Measurements from ENCODE around the gene MIOX. TPM values are rescaled to one million over a fixed set of nuclear protein-coding genes. Genes with fewer than 3 reads are reported as not detected.

Gene MIOX
- total and polyA plus RNA-seq, 10 of the 15 experiments (the other 5 are each of a cell fraction or from before 2014, with no cell fraction given), result 0.10 to 0.31 TPM; not detected in 8

DNA sequence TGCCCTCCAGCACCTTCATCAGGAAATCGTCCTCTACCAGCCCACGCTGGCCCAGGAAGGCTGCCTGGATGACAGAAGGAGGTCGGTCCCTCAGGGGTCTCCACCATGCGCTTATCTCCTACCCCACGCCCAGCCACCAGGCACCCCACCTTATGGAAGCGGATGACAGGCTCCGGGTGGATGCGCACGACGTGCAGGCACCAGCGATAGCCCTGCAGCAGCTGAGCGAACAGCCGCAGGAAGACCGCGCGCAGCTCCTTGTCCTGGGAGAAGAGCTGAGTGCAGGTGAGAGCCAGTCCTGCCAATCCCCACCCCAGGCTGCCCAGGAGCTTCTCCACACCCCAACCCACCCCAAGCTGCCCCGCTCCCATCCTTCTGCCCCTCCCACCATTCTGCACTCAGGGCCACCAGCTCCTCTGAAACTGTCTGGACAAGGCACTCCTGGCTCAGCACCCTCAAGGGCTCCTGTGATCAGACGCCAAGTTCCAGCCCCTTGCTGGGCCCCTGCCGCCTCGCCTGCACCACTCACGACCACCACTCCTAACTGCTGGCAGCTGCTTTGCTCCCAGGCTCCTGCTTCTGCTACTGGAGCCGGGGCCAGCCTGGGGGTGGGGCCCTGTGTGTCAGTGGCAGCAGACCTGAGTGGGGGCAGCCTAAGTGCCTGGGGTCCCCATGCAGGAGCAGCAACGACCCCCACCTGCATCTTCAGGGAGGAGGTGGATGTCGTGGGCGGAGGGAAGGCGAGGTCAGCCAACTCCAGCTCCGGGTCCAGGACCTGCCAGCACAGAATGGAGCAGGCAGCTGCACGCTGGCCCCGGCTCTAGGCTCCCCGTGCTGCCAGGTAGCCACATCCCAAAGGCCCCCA lies 21.4 kb upstream of the MIOX start (continued):
- TF ChIP-seq, protein P1, sequence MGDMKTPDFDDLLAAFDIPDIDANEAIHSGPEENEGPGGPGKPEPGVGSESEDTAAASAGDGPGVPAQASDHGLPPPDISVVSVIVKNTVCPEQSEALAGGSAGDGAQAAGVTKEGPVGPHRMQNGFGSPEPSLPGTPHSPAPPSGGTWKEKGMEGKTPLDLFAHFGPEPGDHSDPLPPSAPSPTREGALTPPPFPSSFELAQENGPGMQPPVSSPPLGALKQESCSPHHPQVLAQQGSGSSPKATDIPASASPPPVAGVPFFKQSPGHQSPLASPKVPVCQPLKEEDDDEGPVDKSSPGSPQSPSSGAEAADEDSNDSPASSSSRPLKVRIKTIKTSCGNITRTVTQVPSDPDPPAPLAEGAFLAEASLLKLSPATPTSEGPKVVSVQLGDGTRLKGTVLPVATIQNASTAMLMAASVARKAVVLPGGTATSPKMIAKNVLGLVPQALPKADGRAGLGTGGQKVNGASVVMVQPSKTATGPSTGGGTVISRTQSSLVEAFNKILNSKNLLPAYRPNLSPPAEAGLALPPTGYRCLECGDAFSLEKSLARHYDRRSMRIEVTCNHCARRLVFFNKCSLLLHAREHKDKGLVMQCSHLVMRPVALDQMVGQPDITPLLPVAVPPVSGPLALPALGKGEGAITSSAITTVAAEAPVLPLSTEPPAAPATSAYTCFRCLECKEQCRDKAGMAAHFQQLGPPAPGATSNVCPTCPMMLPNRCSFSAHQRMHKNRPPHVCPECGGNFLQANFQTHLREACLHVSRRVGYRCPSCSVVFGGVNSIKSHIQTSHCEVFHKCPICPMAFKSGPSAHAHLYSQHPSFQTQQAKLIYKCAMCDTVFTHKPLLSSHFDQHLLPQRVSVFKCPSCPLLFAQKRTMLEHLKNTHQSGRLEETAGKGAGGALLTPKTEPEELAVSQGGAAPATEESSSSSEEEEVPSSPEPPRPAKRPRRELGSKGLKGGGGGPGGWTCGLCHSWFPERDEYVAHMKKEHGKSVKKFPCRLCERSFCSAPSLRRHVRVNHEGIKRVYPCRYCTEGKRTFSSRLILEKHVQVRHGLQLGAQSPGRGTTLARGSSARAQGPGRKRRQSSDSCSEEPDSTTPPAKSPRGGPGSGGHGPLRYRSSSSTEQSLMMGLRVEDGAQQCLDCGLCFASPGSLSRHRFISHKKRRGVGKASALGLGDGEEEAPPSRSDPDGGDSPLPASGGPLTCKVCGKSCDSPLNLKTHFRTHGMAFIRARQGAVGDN (IDR thresholded peaks at IDR 0.05), result no peak
- TF ChIP-seq POU2F2 (IDR thresholded peaks at IDR 0.05; ENCODE audit: borderline replicate concordance, low read depth, low read length) (no peak), CREB1 (IDR thresholded peaks at IDR 0.05; ENCODE audit: low read depth) (no peak), BMI1 (IDR thresholded peaks at IDR 0.05; ENCODE audit: borderline replicate concordance) (no peak), GABPA (IDR thresholded peaks at IDR 0.05; ENCODE audit: low read depth) (no peak)
- TF ChIP-seq, protein P2, sequence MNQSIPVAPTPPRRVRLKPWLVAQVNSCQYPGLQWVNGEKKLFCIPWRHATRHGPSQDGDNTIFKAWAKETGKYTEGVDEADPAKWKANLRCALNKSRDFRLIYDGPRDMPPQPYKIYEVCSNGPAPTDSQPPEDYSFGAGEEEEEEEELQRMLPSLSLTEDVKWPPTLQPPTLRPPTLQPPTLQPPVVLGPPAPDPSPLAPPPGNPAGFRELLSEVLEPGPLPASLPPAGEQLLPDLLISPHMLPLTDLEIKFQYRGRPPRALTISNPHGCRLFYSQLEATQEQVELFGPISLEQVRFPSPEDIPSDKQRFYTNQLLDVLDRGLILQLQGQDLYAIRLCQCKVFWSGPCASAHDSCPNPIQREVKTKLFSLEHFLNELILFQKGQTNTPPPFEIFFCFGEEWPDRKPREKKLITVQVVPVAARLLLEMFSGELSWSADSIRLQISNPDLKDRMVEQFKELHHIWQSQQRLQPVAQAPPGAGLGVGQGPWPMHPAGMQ (IDR thresholded peaks at IDR 0.05; ENCODE audit: borderline replicate concordance), result no peak
- TF ChIP-seq, protein P3, sequence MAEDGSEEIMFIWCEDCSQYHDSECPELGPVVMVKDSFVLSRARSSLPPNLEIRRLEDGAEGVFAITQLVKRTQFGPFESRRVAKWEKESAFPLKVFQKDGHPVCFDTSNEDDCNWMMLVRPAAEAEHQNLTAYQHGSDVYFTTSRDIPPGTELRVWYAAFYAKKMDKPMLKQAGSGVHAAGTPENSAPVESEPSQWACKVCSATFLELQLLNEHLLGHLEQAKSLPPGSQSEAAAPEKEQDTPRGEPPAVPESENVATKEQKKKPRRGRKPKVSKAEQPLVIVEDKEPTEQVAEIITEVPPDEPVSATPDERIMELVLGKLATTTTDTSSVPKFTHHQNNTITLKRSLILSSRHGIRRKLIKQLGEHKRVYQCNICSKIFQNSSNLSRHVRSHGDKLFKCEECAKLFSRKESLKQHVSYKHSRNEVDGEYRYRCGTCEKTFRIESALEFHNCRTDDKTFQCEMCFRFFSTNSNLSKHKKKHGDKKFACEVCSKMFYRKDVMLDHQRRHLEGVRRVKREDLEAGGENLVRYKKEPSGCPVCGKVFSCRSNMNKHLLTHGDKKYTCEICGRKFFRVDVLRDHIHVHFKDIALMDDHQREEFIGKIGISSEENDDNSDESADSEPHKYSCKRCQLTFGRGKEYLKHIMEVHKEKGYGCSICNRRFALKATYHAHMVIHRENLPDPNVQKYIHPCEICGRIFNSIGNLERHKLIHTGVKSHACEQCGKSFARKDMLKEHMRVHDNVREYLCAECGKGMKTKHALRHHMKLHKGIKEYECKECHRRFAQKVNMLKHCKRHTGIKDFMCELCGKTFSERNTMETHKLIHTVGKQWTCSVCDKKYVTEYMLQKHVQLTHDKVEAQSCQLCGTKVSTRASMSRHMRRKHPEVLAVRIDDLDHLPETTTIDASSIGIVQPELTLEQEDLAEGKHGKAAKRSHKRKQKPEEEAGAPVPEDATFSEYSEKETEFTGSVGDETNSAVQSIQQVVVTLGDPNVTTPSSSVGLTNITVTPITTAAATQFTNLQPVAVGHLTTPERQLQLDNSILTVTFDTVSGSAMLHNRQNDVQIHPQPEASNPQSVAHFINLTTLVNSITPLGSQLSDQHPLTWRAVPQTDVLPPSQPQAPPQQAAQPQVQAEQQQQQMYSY (CRISPR knock-in tag; IDR thresholded peaks at IDR 0.05), result no peak
